ENCODE data around the gene CGB7.

CGB7 gene

GRCh38 chr19:49014870-49015255 is 42.7 kb downstream of the CGB7 start:
- DNase-seq: no peak

- DNase-seq: no peak
These were observed 43.3 kb downstream of the CGB7 start for GRCh38 chr19:49014123-49014869.

- no peak for DNase-seq
These were observed 46.4 kb downstream of the CGB7 start for GRCh38 chr19:49011194-49011593.

- no peak for DNase-seq
These were observed 47.1 kb downstream of the CGB7 start for GRCh38 chr19:49010453-49010852.

GRCh38 chr19:49009828-49010227 is 47.7 kb downstream of the CGB7 start:
- DNase-seq: no peak

- no peak for DNase-seq
These were observed 50.6 kb downstream of the CGB7 start for GRCh38 chr19:49006905-49007304.

GRCh38 chr19:49004964-49005614 is 52.5 kb downstream of the CGB7 start:
- DNase-seq: no peak
